B cell (primary cell): ENCODE measurements around the gene DLK1. TPM values are rescaled to one million over a fixed set of nuclear protein-coding genes. Genes with fewer than 3 reads are reported as not detected.

Source experiments
- ATAC-seq: fragments of 200-7000 bp; cut with Tn5 transposase; one replicate; pipeline ENCODE4 v1.10.0; 2021; ENCODE audit warnings: low read depth, mild to moderate bottlenecking, moderate number of reproducible peaks, moderate library complexity
- CTCF ChIA-PET: fragments of 350-600 bp; sonication (Branson Sonifier 250); formaldehyde crosslinking; loops from one replicate; lab custom pipeline; 2021; ENCODE audit warnings: antibody characterized with exemption, inconsistent platforms; lab: Charles Lee
- POLR2A ChIA-PET: fragments of 350-600 bp; sonication (Branson Sonifier 250); formaldehyde crosslinking; loops from one replicate; lab custom pipeline; 2021; ENCODE audit warnings: antibody characterized with exemption; lab: Charles Lee
- DNase-seq: peaks from one replicate; pipeline ENCODE4 v3.0.0; 2013
- H2AFZ ChIP-seq: 2 replicates; pipeline ENCODE4 v1.6.1; 2012; ENCODE audit warnings: mild to moderate bottlenecking, low read depth, low read length; ENCODE audit not compliant: insufficient read depth, poor library complexity, severe bottlenecking
- H3K27ac ChIP-seq, 2 donors: 1 replicate in 1 of 2; 2 replicates in 1 of 2; pipeline ENCODE4 v1.5.1; 2012 to 2013; ENCODE audit warnings: low read length in 2 of 2, mild to moderate bottlenecking in 2 of 2, moderate library complexity in 1 of 2
- H3K27me3 ChIP-seq, 4 experiments: fragments of 200-600 bp in 1 of 4; sonication (generic) in 1 of 4; replicated peaks in 1 of 4; 1 replicate in 2 of 4; 2 replicates in 2 of 4; pipeline versions ENCODE4 v1.6.1 to v1.7.0; 2013 to 2016; ENCODE audit warnings: low read length in 3 of 4, mild to moderate bottlenecking in 2 of 4, mixed read lengths in 1 of 4, moderate library complexity in 1 of 4; ENCODE audit not compliant: insufficient read depth in 4 of 4, control insufficient read depth in 3 of 4; ENCODE audit errors: control extremely low read depth in 1 of 4
- H3K36me3 ChIP-seq, 2 experiments: replicated peaks in 1 of 2; 1 replicate in 1 of 2; 2 replicates in 1 of 2; pipeline versions ENCODE4 v1.6.1 to v1.7.1; 2013; ENCODE audit warnings: low read length in 1 of 2; ENCODE audit not compliant: insufficient read depth in 2 of 2, control insufficient read depth in 1 of 2; ENCODE audit errors: control extremely low read depth in 1 of 2, extremely low read depth in 1 of 2
- H3K4me1 ChIP-seq, 2 donors: fragments of 200-600 bp in 1 of 2; sonication (generic) in 1 of 2; 1 replicate in 1 of 2; 2 replicates in 1 of 2; pipeline versions ENCODE4 v1.5.1 to v1.6.1; 2013 to 2017; ENCODE audit warnings: low read length in 2 of 2; ENCODE audit not compliant: control insufficient read depth in 2 of 2, insufficient read depth in 2 of 2
- H3K4me2 ChIP-seq: replicated peaks from 2 replicates; pipeline ENCODE3; 2012; ENCODE audit warnings: mild to moderate bottlenecking, low read depth, low read length; ENCODE audit not compliant: poor library complexity, severe bottlenecking
- H3K4me3 ChIP-seq, 5 experiments: fragments of 200-600 bp in 1 of 5; sonication (generic) in 1 of 5; 1 replicate in 3 of 5; 2 replicates in 2 of 5; pipeline versions ENCODE4 v1.5.1 to v1.7.0; 2011 to 2016; ENCODE audit warnings: low read length in 4 of 5, mild to moderate bottlenecking in 4 of 5, low read depth in 2 of 5, control low read depth in 1 of 5, moderate library complexity in 1 of 5; ENCODE audit not compliant: insufficient read depth in 1 of 5; ENCODE audit errors: control extremely low read depth in 1 of 5, extremely low read depth in 1 of 5
- H3K79me2 ChIP-seq: fragments of 200-600 bp; sonication (generic); one replicate; pipeline ENCODE4 v1.6.0; 2016; ENCODE audit warnings: low read length; ENCODE audit not compliant: control insufficient read depth, insufficient read depth
- H3K9ac ChIP-seq: fragments of 200-600 bp; sonication (generic); 2 replicates; pipeline ENCODE4 v1.6.1; 2017; ENCODE audit warnings: mild to moderate bottlenecking, low read length, moderate library complexity
- H3K9me3 ChIP-seq, 3 donors: one replicate each; pipeline versions ENCODE4 v1.6.1 to v1.7.1; 2013; ENCODE audit warnings: low read length in 2 of 3; ENCODE audit not compliant: control insufficient read depth in 2 of 3, insufficient read depth in 1 of 3; ENCODE audit errors: control extremely low read depth in 1 of 3
- H4K20me1 ChIP-seq: 2 replicates; pipeline ENCODE4 v1.6.0; 2012; ENCODE audit warnings: mild to moderate bottlenecking, low read length; ENCODE audit not compliant: insufficient read depth, control insufficient read depth, poor library complexity, severe bottlenecking
- H3K27ac Mint-ChIP-seq: one replicate; pipeline ENCODE4 v1.8.0; 2021; ENCODE audit warnings: mixed read lengths
- H3K27me3 Mint-ChIP-seq: one replicate; pipeline ENCODE4 v1.8.0; 2021; ENCODE audit warnings: mixed read lengths
- H3K4me1 Mint-ChIP-seq: one replicate; pipeline ENCODE4 v1.8.0; 2021; ENCODE audit warnings: mixed read lengths
- H3K4me3 Mint-ChIP-seq: one replicate; pipeline ENCODE4 v1.8.0; 2021; ENCODE audit warnings: mixed read lengths
- H3K9me3 Mint-ChIP-seq: one replicate; pipeline ENCODE4 v1.8.0; 2022; ENCODE audit warnings: mixed read lengths; ENCODE audit not compliant: insufficient read depth
- CTCF ChIP-seq: fragments of 200-600 bp; IDR thresholded peaks from one replicate; pipeline ENCODE4 v1.8.0; 2022; ENCODE audit warnings: antibody characterized with exemption, mild to moderate bottlenecking
- EZH2 ChIP-seq: IDR thresholded peaks from 2 replicates; pipeline ENCODE4 v1.6.1; 2012; ENCODE audit warnings: borderline replicate concordance, low read depth, mild to moderate bottlenecking, moderate library complexity, low read length; ENCODE audit not compliant: insufficient read depth, poor library complexity, severe bottlenecking
- WGBS: methylation state at CpG from one replicate; pipeline ENCODE4 v1.1.5; 2013; ENCODE audit warnings: missing lambda C conversion rate; ENCODE audit not compliant: insufficient coverage; 5-methylcytosine and 5-hydroxymethylcytosine counted together
- intact Hi-C: fragments of 100-400 bp; cut with micrococcal nuclease; formaldehyde crosslinking; loops from one replicate; pipeline ENCODE4 v1.10.0; 2022
- polyA plus RNA-seq: library from polyadenylated mRNA; depleted of rRNA; stranded (reverse); fragments of >200 nt; gene quantifications from 2 replicates; pipeline ENCODE4 v1.2.3, GENCODE V29; 2012
- total RNA-seq, 2 donors: library from RNA; stranded (reverse); fragments of 120-200 nt in 1 of 2; gene quantifications; 1 replicate in 1 of 2; 2 replicates in 1 of 2; pipeline versions ENCODE4 v1.2.3 to v1.2.4, GENCODE V29; 2013 to 2022

DLK1 gene
- total and polyA plus RNA-seq, 2 donors (not counting 1 experiment from before 2014, with no cell fraction given): not detected

- Mint-ChIP-seq H3K4me3 (no peak overlapping the region), H3K9me3 (no peaks in the 10 kb centered on the region), H3K27me3 (peaks cover 5% of the 10 kb centered on the region), H3K27ac (no peak overlapping the region), H3K4me1 (no peaks in the 10 kb centered on the region)
- H3K27me3 ChIP-seq: no peaks in the 10 kb centered on the region
- ATAC-seq (no peak), DNase-seq (no peak)
- no peaks in the 10 kb centered on the region for H3K36me3 ChIP-seq
- H3K9me3 ChIP-seq: no peaks in the 10 kb centered on the region
- no peaks in the 10 kb centered on the region for H3K79me2 ChIP-seq
- H3K4me2 ChIP-seq: no peak overlapping the region
- TF ChIP-seq CTCF: no peak
- no peak overlapping the region for H2AFZ ChIP-seq
- no peaks in the 10 kb centered on the region for H3K4me1 ChIP-seq
- intact Hi-C loops: no loop called here
- POLR2A ChIA-PET: no interaction called here
- H3K4me3 ChIP-seq: no peak overlapping the region
- no peak overlapping the region for H3K27ac ChIP-seq
- CTCF ChIA-PET: no interaction called here
- 84% methylated on average over 9 of the region's 10 CpGs for WGBS
- no peaks in the 10 kb centered on the region for H4K20me1 ChIP-seq
- H3K9ac ChIP-seq: no peak overlapping the region
Observed at GRCh38 chr14:100688051-100688450, 38.6 kb upstream of the DLK1 start.

GRCh38 chr14:100688598-100689461 is 37.9 kb upstream of the DLK1 start:
- no peak overlapping the region for H3K4me3 ChIP-seq
- Mint-ChIP-seq H3K9me3 (no peaks in the 10 kb centered on the region), H3K4me1 (no peaks in the 10 kb centered on the region), H3K4me3 (no peak overlapping the region), H3K27ac (no peak overlapping the region), H3K27me3 (peaks cover 7% of the 10 kb centered on the region)
- intact Hi-C loops: no loop called here
- H3K27ac ChIP-seq: no peak overlapping the region
- H3K4me1 ChIP-seq: no peaks in the 10 kb centered on the region
- no peak for ATAC-seq
- H3K27me3 ChIP-seq: no peaks in the 10 kb centered on the region
- no peaks in the 10 kb centered on the region for H3K9me3 ChIP-seq
- no peak overlapping the region for H3K9ac ChIP-seq
- no peaks in the 10 kb centered on the region for H4K20me1 ChIP-seq
- no peaks in the 10 kb centered on the region for H3K79me2 ChIP-seq
- POLR2A ChIA-PET: no interaction called here
- H2AFZ ChIP-seq: no peak overlapping the region
- CTCF ChIA-PET: no interaction called here
- no peak overlapping the region for H3K4me2 ChIP-seq
- DNase-seq: no peak
- WGBS: 91% methylated on average over 21 of the region's 26 CpGs
- no peaks in the 10 kb centered on the region for H3K36me3 ChIP-seq
- TF ChIP-seq CTCF (no peak), EZH2 (no peak)
